Placental epithelial cell (primary cell): ENCODE results near the gene ZNF583. TPM values are rescaled to one million over a fixed set of nuclear protein-coding genes. Genes with fewer than 3 reads are reported as not detected.

Source experiments
- total RNA-seq: library from RNA; depleted of rRNA; stranded (reverse); fragments of >200 nt; gene quantifications from 2 replicates; pipeline ENCODE4 v1.2.3, GENCODE V29; 2012

Gene ZNF583
- 5.5 and 12.6 TPM in 2 replicates for total RNA-seq

DNA sequence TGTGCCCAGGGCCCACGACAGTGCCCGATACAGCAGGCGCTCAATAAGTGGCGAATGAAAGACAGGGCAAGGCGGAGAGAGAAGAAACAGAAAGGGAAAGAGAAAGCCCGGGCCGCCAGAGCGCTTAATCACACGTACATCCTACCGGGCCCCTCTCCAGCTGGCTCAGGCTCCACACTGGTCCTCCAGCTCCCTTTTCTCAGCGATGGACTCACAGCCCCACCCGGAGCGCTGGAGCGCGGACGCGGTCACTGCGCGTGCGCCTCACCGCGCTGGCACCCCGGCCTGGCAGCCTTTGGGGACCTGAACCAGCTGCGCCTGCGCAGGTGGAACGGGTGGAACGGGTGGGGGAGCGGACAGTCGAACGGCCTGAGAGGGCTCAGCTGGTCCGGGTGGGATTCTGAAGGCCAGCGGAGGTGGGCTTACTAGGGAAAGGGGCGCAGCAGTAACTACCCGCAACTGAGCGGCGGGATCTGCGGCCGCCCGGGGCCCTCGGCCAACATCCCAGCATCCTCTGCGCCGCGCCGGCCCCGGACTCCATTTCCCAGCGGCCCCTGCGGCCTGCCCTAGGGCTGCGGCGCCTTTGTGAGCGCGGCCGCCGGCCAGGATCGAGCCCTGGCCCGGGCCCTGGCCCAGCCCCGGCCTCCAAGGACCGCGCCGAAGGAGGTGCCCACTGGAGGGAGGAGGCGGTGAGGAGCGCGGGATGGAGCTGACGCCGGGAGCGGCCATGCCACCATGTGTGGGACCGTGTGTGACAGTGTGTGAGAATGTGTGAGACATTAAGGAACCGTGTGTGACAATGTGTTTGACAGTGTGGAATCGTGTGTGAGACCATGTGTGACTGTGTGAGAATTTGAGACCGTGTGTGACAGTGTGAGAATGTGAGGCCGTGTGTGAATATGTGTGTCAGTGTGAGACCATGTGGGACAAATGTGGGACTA, at the start of gene ZNF583:
Gene ZNF583 (plus strand): TSS at position 569 of the 941 bp plus-strand sequence. CDS start 2,783 bp downstream, outside the sequence.

DNA sequence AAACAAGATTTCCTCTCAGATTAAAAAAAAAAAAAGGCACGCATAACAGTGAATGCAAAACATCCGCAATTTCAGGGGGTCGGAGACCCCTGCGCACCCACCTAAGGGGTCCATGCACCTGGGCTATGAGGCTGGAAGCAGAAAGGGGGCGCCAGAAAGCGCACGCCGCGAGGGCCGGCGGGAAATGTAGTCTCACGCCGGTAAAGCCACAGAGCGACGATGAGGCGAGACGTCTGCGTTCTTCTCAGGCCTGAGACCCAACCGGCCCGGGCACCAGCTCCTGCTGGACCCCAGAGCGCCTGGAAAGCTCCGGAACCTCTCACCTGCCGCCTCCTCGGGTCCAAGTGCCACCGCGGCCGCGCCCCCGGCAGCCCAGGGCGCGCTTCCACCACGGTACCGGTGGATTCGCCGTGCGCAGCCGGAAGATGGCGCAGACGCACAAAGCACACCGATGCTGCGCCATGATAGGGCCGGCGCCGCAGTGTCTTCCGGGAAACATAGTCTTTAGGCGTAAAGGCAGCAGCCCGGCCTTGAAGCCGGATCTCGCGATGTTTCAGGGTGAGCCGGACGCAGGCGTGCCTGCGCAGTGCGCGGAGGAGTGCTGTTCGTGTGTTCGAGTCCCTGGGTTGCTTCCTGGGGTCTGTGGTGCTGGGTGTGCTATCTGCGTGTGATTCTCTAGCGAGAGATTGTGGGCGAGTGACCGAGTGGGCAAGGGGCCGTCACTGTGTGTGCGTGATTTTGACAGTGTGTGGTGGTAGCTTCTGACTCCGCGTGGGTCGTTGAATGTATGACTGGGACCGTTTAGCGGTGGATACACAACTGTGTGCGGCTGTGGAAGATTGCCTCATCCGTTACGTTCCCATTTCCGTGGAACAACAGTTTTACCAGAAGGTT, 10.8 kb upstream of the ZNF583 start, which contains the start of gene ZNF582:
Gene ZNF582 (minus strand): TSS at position 416 of the 894 bp plus-strand sequence. CDS start 1,782 bp downstream, outside the sequence.

Other genes with a start within 250 kb of the ZNF583 start
- not detected in 2 replicates for gene GALP, start 228.3 kb upstream of the ZNF583 start, total RNA-seq
- 0.11 TPM in 1 of 2 replicates, not detected in the other for gene ZSCAN5B, start 206.5 kb upstream of the ZNF583 start, total RNA-seq
- not detected in 2 replicates for gene ZSCAN5C, start 202.1 kb upstream of the ZNF583 start, total RNA-seq
- not detected in 2 replicates for gene EDDM13, start 131.6 kb upstream of the ZNF583 start, total RNA-seq
- gene ZSCAN5A, start 89.5 kb upstream of the ZNF583 start, total RNA-seq: 7.5 and 13.2 TPM in 2 replicates
- gene ZNF582, start 10.8 kb upstream of the ZNF583 start, total RNA-seq: 3.3 and 3.9 TPM in 2 replicates
- 4.3 and 6.7 TPM in 2 replicates for gene ZNF667, start 73.0 kb downstream of the ZNF583 start, total RNA-seq
- 4.4 and 6.7 TPM in 2 replicates for gene ZNF471, start 103.5 kb downstream of the ZNF583 start, total RNA-seq
- gene ZFP28, start 134.6 kb downstream of the ZNF583 start, total RNA-seq: 5.5 and 9.4 TPM in 2 replicates
- gene ZNF470, start 163.1 kb downstream of the ZNF583 start, total RNA-seq: 3.4 and 4.3 TPM in 2 replicates
- gene ZNF71, start 191.0 kb downstream of the ZNF583 start, total RNA-seq: 9.2 and 9.8 TPM in 2 replicates
- gene SMIM17, start 238.8 kb downstream of the ZNF583 start, total RNA-seq: not detected in 2 replicates